SU-DHL-6 (cell line): ENCODE data around the gene RELL1.

Source experiments
- H2AFZ ChIP-seq: fragments of 200-600 bp; sonication (generic); 2 replicates; pipeline ENCODE4 v1.6.1; 2014; ENCODE audit warnings: low read depth, mild to moderate bottlenecking, moderate library complexity, mixed read lengths, antibody characterized with exemption, low read length; ENCODE audit not compliant: severe bottlenecking
- H3F3A ChIP-seq: fragments of 200-600 bp; shearing (Covaris generic); 2 replicates; pipeline ENCODE4 v1.6.0; 2016; ENCODE audit warnings: antibody characterized with exemption, mild to moderate bottlenecking; ENCODE audit not compliant: insufficient read depth
- H3K27ac ChIP-seq: fragments of 200-600 bp; sonication (generic); 2 replicates; pipeline ENCODE4 v1.5.1; 2016; ENCODE audit warnings: low read depth, mild to moderate bottlenecking, low read length, moderate library complexity, mixed read lengths
- H3K27me3 ChIP-seq: fragments of 200-600 bp; sonication (generic), shearing (Covaris generic); 2 replicates; pipeline ENCODE4 v1.6.0; 2014; ENCODE audit warnings: mild to moderate bottlenecking, low read length
- H3K36me3 ChIP-seq: fragments of 200-600 bp; sonication (generic); 2 replicates; pipeline ENCODE4 v1.6.1; 2014; ENCODE audit warnings: mild to moderate bottlenecking, low read length, mixed read lengths
- H3K4me2 ChIP-seq: fragments of 300-600, 200-600 bp; shearing (Covaris generic), sonication (generic); 2 replicates; pipeline ENCODE4 v1.6.0; 2014; ENCODE audit warnings: low read length, low read depth, mild to moderate bottlenecking; ENCODE audit not compliant: poor library complexity, severe bottlenecking
- H3K4me3 ChIP-seq: fragments of 200-600 bp; sonication (generic); 2 replicates; pipeline ENCODE4 v1.5.1; 2014; ENCODE audit warnings: antibody characterized with exemption, low read length, mild to moderate bottlenecking, mixed read lengths; ENCODE audit not compliant: insufficient read depth, poor library complexity, severe bottlenecking
- H3K79me2 ChIP-seq: fragments of 200-600 bp; sonication (generic); 2 replicates; pipeline ENCODE4 v1.6.1; 2014; ENCODE audit warnings: mild to moderate bottlenecking, low read length, moderate library complexity; ENCODE audit not compliant: insufficient read depth
- H3K9ac ChIP-seq: fragments of 200-600 bp; sonication (generic); 2 replicates; pipeline ENCODE4 v1.7.0; 2014; ENCODE audit warnings: mild to moderate bottlenecking, low read length
- H3K9me2 ChIP-seq: fragments of 200-600 bp; sonication (generic); replicated peaks from 2 replicates; pipeline ENCODE4 v1.6.1; 2014; ENCODE audit warnings: low read length; ENCODE audit not compliant: insufficient read depth
- H3K9me3 ChIP-seq: fragments of 200-600 bp; sonication (generic); 2 replicates; pipeline ENCODE4 v1.6.1; 2014; ENCODE audit warnings: low read length, mixed read lengths; ENCODE audit not compliant: insufficient read depth
- H4K20me1 ChIP-seq: fragments of 200-600 bp; sonication (generic); 2 replicates; pipeline ENCODE4 v1.6.1; 2014; ENCODE audit warnings: low read depth, mild to moderate bottlenecking, antibody characterized with exemption, low read length, moderate library complexity, mixed read lengths
- EZH2phosphoT487 ChIP-seq: fragments of 200-600 bp; sonication (generic), shearing (Covaris generic); conservative IDR thresholded peaks from 2 replicates; pipeline ENCODE4 v1.6.1; 2018; ENCODE audit warnings: mild to moderate bottlenecking, antibody characterized with exemption, low read length, moderate library complexity, mixed read lengths
- TF ChIP-seq, protein P1 (sequence below): fragments of 200-600 bp; sonication (generic); IDR thresholded peaks from one replicate; pipeline ENCODE4 v1.5.1; 2017; ENCODE audit warnings: antibody characterized with exemption, mild to moderate bottlenecking, low read length, moderate library complexity; ENCODE audit not compliant: insufficient read depth, poor library complexity, severe bottlenecking

The RELL1 gene

DNA sequence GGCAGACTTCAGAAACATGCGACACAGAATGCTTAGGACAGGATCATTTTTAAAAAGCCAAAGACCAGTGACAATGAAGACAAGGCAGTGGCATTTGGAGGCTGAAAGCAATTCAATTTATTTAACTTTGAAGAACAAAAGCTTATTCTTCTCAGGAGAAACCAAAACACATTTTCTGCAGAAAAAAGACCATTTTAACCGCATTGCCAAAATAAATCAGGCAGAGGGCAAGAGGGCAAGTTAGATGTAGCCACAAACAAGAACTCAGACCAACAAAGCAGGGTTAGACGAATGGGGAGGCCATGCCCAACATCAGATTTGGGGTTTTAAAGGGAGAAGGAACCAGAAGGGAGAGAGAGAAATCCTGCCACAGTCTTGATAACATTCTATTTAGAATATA is 58.9 kb downstream of the RELL1 start:
- Histone ChIP-seq H3F3A (no peaks in the 10 kb centered on the region), H3K9me2 (no peaks in the 10 kb centered on the region), H3K27me3 (no peaks in the 10 kb centered on the region), H3K4me3 (no peak overlapping the region), H3K9me3 (no peaks in the 10 kb centered on the region), H3K27ac (no peak overlapping the region), H3K4me2 (no peak overlapping the region), H3K79me2 (no peaks in the 10 kb centered on the region), H4K20me1 (no peaks in the 10 kb centered on the region), H3K9ac (no peak overlapping the region), H2AFZ (no peak overlapping the region), H3K36me3 (no peaks in the 10 kb centered on the region)
- TF ChIP-seq EZH2phosphoT487 = no peak
- TF ChIP-seq, protein P1, sequence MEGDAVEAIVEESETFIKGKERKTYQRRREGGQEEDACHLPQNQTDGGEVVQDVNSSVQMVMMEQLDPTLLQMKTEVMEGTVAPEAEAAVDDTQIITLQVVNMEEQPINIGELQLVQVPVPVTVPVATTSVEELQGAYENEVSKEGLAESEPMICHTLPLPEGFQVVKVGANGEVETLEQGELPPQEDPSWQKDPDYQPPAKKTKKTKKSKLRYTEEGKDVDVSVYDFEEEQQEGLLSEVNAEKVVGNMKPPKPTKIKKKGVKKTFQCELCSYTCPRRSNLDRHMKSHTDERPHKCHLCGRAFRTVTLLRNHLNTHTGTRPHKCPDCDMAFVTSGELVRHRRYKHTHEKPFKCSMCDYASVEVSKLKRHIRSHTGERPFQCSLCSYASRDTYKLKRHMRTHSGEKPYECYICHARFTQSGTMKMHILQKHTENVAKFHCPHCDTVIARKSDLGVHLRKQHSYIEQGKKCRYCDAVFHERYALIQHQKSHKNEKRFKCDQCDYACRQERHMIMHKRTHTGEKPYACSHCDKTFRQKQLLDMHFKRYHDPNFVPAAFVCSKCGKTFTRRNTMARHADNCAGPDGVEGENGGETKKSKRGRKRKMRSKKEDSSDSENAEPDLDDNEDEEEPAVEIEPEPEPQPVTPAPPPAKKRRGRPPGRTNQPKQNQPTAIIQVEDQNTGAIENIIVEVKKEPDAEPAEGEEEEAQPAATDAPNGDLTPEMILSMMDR = no peak

DNA sequence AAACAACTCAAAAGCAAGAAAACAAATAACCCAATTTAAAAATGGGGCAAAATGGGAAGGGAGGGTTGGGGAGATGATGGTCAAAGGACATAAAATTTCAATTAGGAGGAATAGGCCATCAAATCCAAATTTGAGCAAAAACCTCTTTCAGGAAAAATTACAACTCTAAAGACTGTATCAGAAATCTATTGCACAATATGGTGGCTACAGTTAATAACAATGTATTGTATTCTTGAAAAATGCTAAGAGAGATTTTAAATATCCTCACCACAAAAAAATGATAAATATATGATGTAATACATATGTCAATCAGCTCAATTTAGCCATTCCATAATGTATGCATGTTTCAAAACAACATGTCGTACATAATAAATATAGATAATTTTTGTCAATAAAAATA is 60.7 kb downstream of the RELL1 start:
- TF ChIP-seq, protein P1 = no peak
- TF ChIP-seq EZH2phosphoT487 = no peak
- H3K79me2 ChIP-seq = no peaks in the 10 kb centered on the region
- no peaks in the 10 kb centered on the region for H3K9me2 ChIP-seq
- H3K4me2 ChIP-seq = no peak overlapping the region
- no peak overlapping the region for H3K9ac ChIP-seq
- no peaks in the 10 kb centered on the region for H4K20me1 ChIP-seq
- H3K9me3 ChIP-seq = no peaks in the 10 kb centered on the region
- H3K36me3 ChIP-seq = no peaks in the 10 kb centered on the region
- H2AFZ ChIP-seq = no peak overlapping the region
- no peak overlapping the region for H3K27ac ChIP-seq
- no peak overlapping the region for H3K4me3 ChIP-seq
- no peaks in the 10 kb centered on the region for H3K27me3 ChIP-seq
- H3F3A ChIP-seq = no peaks in the 10 kb centered on the region

DNA sequence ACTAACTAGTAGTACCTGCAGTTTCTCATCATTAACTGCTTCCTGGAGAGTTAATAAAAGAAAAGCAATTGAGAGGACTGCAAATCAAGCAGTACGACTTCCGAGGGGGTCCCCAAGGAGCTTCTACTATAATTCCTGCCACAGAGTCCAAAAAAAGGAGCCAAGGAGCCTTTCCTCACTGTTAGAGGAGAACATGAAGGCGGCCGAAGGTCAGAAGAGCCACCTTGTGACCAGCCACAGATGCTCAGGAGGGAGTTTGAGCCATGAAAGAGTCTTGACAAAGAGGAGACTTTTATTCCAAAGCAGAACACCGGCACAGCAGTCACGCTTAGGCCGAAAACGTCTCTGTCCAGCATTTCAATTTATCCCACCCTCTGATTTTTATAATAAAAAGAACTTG is 62.2 kb downstream of the RELL1 start:
- no peaks in the 10 kb centered on the region for H3K27me3 ChIP-seq
- H3K9me3 ChIP-seq = no peaks in the 10 kb centered on the region
- H4K20me1 ChIP-seq = no peaks in the 10 kb centered on the region
- no peak overlapping the region for H3K9ac ChIP-seq
- no peak overlapping the region for H2AFZ ChIP-seq
- H3F3A ChIP-seq = no peaks in the 10 kb centered on the region
- no peaks in the 10 kb centered on the region for H3K36me3 ChIP-seq
- no peaks in the 10 kb centered on the region for H3K9me2 ChIP-seq
- TF ChIP-seq, protein P1 = no peak
- no peak for TF ChIP-seq EZH2phosphoT487
- no peak overlapping the region for H3K27ac ChIP-seq
- H3K4me2 ChIP-seq = no peak overlapping the region
- H3K4me3 ChIP-seq = no peak overlapping the region
- H3K79me2 ChIP-seq = no peaks in the 10 kb centered on the region
